K562 (cell line): Measurements from ENCODE around the gene DPCD. TPM values are rescaled to one million over a fixed set of nuclear protein-coding genes. Genes with fewer than 3 reads are reported as not detected.
"Not testable (repeated sequence)": the region's sequence is repeated elsewhere in the genome, so short reads cannot be mapped to it uniquely, and the experiment has no call there.

Experiments
- ATAC-seq: fragments of 200-7000 bp; cut with Tn5 transposase; 3 replicates; pipeline ENCODE4 v1.9.1; 2020; ENCODE audit warnings: moderate library complexity
- BruUV-seq: library from RNA; stranded (reverse); fragments of 400-500 nt; replicated peaks from 2 replicates; lab custom pipeline; 2021; lab: Mats Ljungman, UMichigan
- CTCF ChIA-PET: fragments of 300-600 bp; formaldehyde crosslinking; extraction: SDS; loops from one replicate; lab custom pipeline; 2021; ENCODE audit warnings: low intra/inter-chr PET ratio; lab: Yijun Ruan, JAX
- POLR2A ChIA-PET: fragments of 300-600, 350-650 bp; sonication (Branson Sonifier 250); formaldehyde crosslinking; extraction: SDS; loops from one replicate; lab custom pipeline; 2021; ENCODE audit warnings: antibody characterized with exemption, inconsistent platforms; lab: Yijun Ruan, JAX
- DNase-seq, 4 experiments: peaks; one replicate each; pipeline versions ENCODE4 v3.0.0 to v3.0.0-alpha.2; 2011 to 2018; ENCODE audit warnings: low spot score in 3 of 4, mixed read lengths in 3 of 4; ENCODE audit errors: extremely low read depth in 1 of 4
- FAIRE-seq: peaks from 2 replicates; lab custom pipeline; 2011; peaks lifted over from hg19 to GRCh38; lab: Jason Lieb, UNC
- H2AFZ ChIP-seq: 2 replicates; pipeline ENCODE4 v1.6.0; 2011; ENCODE audit warnings: low read depth, low read length, control low read depth, inconsistent platforms
- H3K27ac ChIP-seq: fragments of 200-600 bp; 3 replicates; pipeline ENCODE4 v1.8.0; 2011; ENCODE audit warnings: low read depth, mild to moderate bottlenecking, control low read depth, inconsistent platforms, low read length, moderate library complexity, mixed read lengths; ENCODE audit errors: extremely low read depth
- H3K27me3 ChIP-seq, 2 experiments: fragments of 300-600 bp in 1 of 2; 2 replicates in 1 of 2; 3 replicates in 1 of 2; pipeline versions ENCODE4 v1.6.0 to v1.8.0; 2011; ENCODE audit warnings: inconsistent platforms in 2 of 2, low read length in 2 of 2, mild to moderate bottlenecking in 1 of 2, mixed read lengths in 1 of 2, moderate library complexity in 1 of 2; ENCODE audit not compliant: control insufficient read depth in 2 of 2, insufficient read depth in 2 of 2
- H3K36me3 ChIP-seq: fragments of 300-600 bp; 3 replicates; pipeline ENCODE4 v1.8.0; 2011; ENCODE audit warnings: mild to moderate bottlenecking, low read length, inconsistent platforms; ENCODE audit not compliant: control insufficient read depth, insufficient read depth
- H3K4me1 ChIP-seq, 2 experiments: fragments of 200-600 bp in 1 of 2; replicated peaks in 1 of 2; 2 replicates in 1 of 2; 3 replicates in 1 of 2; pipeline versions ENCODE4 v1.5.1 to v1.8.0; 2011; ENCODE audit warnings: inconsistent platforms in 2 of 2, low read length in 2 of 2, mild to moderate bottlenecking in 1 of 2, mixed read lengths in 1 of 2, moderate library complexity in 1 of 2; ENCODE audit not compliant: control insufficient read depth in 2 of 2, insufficient read depth in 2 of 2
- H3K4me2 ChIP-seq: 2 replicates; pipeline ENCODE4 v1.6.1; 2011; ENCODE audit warnings: low read length, control low read depth, inconsistent platforms, mixed read lengths; ENCODE audit not compliant: insufficient read depth
- H3K4me3 ChIP-seq: fragments of 200-600 bp; sonication (generic), shearing (Covaris generic); 2 replicates; pipeline ENCODE4 v1.5.1; 2016; ENCODE audit warnings: control low read depth, inconsistent platforms
- H3K79me2 ChIP-seq: fragments of 200-600 bp; 3 replicates; pipeline ENCODE4 v1.8.0; 2011; ENCODE audit warnings: low read length, inconsistent platforms; ENCODE audit not compliant: control insufficient read depth, insufficient read depth
- H3K9ac ChIP-seq, 2 experiments: 2 replicates each; pipeline versions ENCODE4 v1.6.0 to v1.6.1; 2011; ENCODE audit warnings: low read depth in 2 of 2, low read length in 2 of 2, control low read depth in 1 of 2, inconsistent platforms in 1 of 2, mild to moderate bottlenecking in 1 of 2, mixed read lengths in 1 of 2; ENCODE audit not compliant: insufficient read depth in 1 of 2
- H3K9me1 ChIP-seq: one replicate; pipeline ENCODE4 v1.6.0; 2011; ENCODE audit warnings: inconsistent platforms, mild to moderate bottlenecking, low read length, moderate library complexity; ENCODE audit not compliant: control insufficient read depth, insufficient read depth
- H3K9me3 ChIP-seq: replicated peaks from 2 replicates; pipeline ENCODE4 v1.5.1; 2011; ENCODE audit warnings: low read depth, low read length, inconsistent platforms; ENCODE audit not compliant: control insufficient read depth, insufficient read depth
- H4K20me1 ChIP-seq: replicated peaks from 2 replicates; pipeline ENCODE4 v1.6.1; 2011; ENCODE audit warnings: low read length, inconsistent platforms, mixed read lengths; ENCODE audit not compliant: control insufficient read depth, insufficient read depth
- ARHGAP35 ChIP-seq: fragments of 450-650 bp; IDR thresholded peaks from 2 replicates; pipeline ENCODE4 v1.6.1; 2018; ENCODE audit not compliant: partially characterized antibody
- ESRRA ChIP-seq: fragments of 450-650 bp; IDR thresholded peaks from 2 replicates; pipeline ENCODE4 v1.6.1; 2014; ENCODE audit warnings: low read depth, mild to moderate bottlenecking, moderate library complexity, borderline replicate concordance
- IRF2 ChIP-seq: sonication (generic); formaldehyde crosslinking; IDR thresholded peaks from 2 replicates; pipeline ENCODE4 v1.8.1; 2022; ENCODE audit warnings: mild to moderate bottlenecking, missing genetic modification reagents
- MLLT1 ChIP-seq, 2 experiments: fragments of 450-650 bp; IDR thresholded peaks; 2 replicates each; pipeline ENCODE4 v1.6.1; 2016
- PKNOX1 ChIP-seq: fragments of 450-650 bp; IDR thresholded peaks from 2 replicates; pipeline ENCODE4 v1.6.1; 2016
- THRB ChIP-seq: fragments of 450-650 bp; formaldehyde crosslinking; conservative IDR thresholded peaks from 2 replicates; pipeline ENCODE4 v1.4.0; 2022; ENCODE audit warnings: mild to moderate bottlenecking, missing genetic modification characterization
- TRIM24 ChIP-seq, 2 experiments: fragments of 450-650 bp; IDR thresholded peaks; 2 replicates each; pipeline ENCODE4 v1.6.1; 2016
- U2AF1 ChIP-seq: fragments of 200-400 bp; formaldehyde crosslinking; optimal IDR thresholded peaks from 2 replicates; pipeline ENCODE3; 2017; ENCODE audit warnings: mild to moderate bottlenecking, low read depth, low read length, moderate library complexity
- ZNF696 ChIP-seq: fragments of 250-450 bp; sonication (Bioruptor Pico); conservative IDR thresholded peaks from 2 replicates; pipeline ENCODE4 v1.4.0; 2020; ENCODE audit warnings: mild to moderate bottlenecking, moderate library complexity
- WGBS: fragments of 100-300 bp; shearing (Covaris generic); methylation state at CpG from one replicate; pipeline ENCODE4 v1.1.6; 2016; ENCODE audit warnings: low coverage, mixed read lengths; ENCODE audit not compliant: insufficient coverage; ENCODE audit errors: missing lambda C conversion rate; 5-methylcytosine and 5-hydroxymethylcytosine counted together
- in situ Hi-C: fragments of 300-500 bp; cut with MboI; formaldehyde crosslinking; loops from 4 replicates; pipeline ENCODE4 v1.15.0; 2018; ENCODE audit warnings: inconsistent platforms, mixed read lengths
- intact Hi-C: fragments of 100-400 bp; cut with micrococcal nuclease; formaldehyde crosslinking; loops from 2 replicates; pipeline ENCODE4 v1.14.2; 2022
- polyA plus RNA-seq, 8 experiments: library from polyadenylated mRNA; depleted of rRNA in 4 of 8; stranded (reverse) in 5 of 8; unstranded in 3 of 8; fragments of >200 nt; fragmentation: Nextera tagmentation in 2 of 8; fragmentation: Illumina TruSeq in 1 of 8; extraction: Ambion mirVana in 2 of 8; extraction: Trizol in 1 of 8; gene quantifications; 2 replicates each; pipeline versions ENCODE4 v1.2.1 to v1.2.3, GENCODE V29; 2011 to 2014; ENCODE audit warnings: inconsistent platforms in 1 of 8, missing spikeins in 1 of 8
- total RNA-seq, 7 experiments: library from RNA; depleted of rRNA in 6 of 7; stranded (reverse); fragments of >200 nt in 6 of 7; fragmentation: Illumina TruSeq in 2 of 7; extraction: Trizol in 2 of 7; gene quantifications; 2 replicates each; pipeline versions ENCODE4 v1.2.1 to v1.2.3, GENCODE V29; 2011 to 2021; ENCODE audit warnings: low replicate concordance in 1 of 7
- TF ChIP-seq, protein P1 (sequence below): sonication (generic); formaldehyde crosslinking; IDR thresholded peaks from 2 replicates; pipeline ENCODE4 v1.9.0; 2022; ENCODE audit warnings: mild to moderate bottlenecking, missing genetic modification reagents

Gene DPCD
- total and polyA plus RNA-seq, 9 of the 15 experiments (the other 6 are each of a cell fraction or from before 2014, with no cell fraction given): 12.1 to 45.2 (median 20.0) TPM

GRCh38 chr10:101593331-101593730 is 5.2 kb downstream of the DPCD start:
- H3K9ac ChIP-seq, H3K36me3 ChIP-seq, H3K27ac ChIP-seq, H3K4me3 ChIP-seq, in situ Hi-C loops, intact Hi-C loops, H3K9me1 ChIP-seq, H3K4me1 ChIP-seq, H3K4me2 ChIP-seq, DNase-seq, H4K20me1 ChIP-seq, H3K79me2 ChIP-seq, H3K9me3 ChIP-seq, CTCF ChIA-PET, POLR2A ChIA-PET, ATAC-seq, FAIRE-seq, H2AFZ ChIP-seq, BruUV-seq, H3K27me3 ChIP-seq: not testable (repeated sequence)
- no CpG with 5 or more reads among the region's 2 CpGs for WGBS

GRCh38 chr10:101595591-101596433 is 7.7 kb downstream of the DPCD start:
- FAIRE-seq (no peak), DNase-seq (no peak), ATAC-seq (no peak)
- Histone ChIP-seq H3K36me3 (no peaks in the 10 kb centered on the region), H3K27ac (no peak overlapping the region), H3K9ac (no peak overlapping the region), H3K9me1 (no peaks in the 10 kb centered on the region), H3K79me2 (no peaks in the 10 kb centered on the region), H3K9me3 (no peaks in the 10 kb centered on the region), H4K20me1 (no peaks in the 10 kb centered on the region), H2AFZ (no peak overlapping the region), H3K4me3 (no peak overlapping the region), H3K4me2 (no peak overlapping the region), H3K4me1 (no peaks in the 10 kb centered on the region; a peak in 2 of 5 replicates), H3K27me3 (no peaks in the 10 kb centered on the region)
- in situ Hi-C loops (no loop called here), intact Hi-C loops (no loop called here)
- CTCF ChIA-PET: no interaction called here
- BruUV-seq: no TSS peak
- WGBS: 70% methylated on average over 13 of the region's 13 CpGs
- POLR2A ChIA-PET: interaction anchor here (1.0 kb wide), 1 partner anchor 19 kb away, joined by 6 read pairs; no protein-coding TSS in a partner anchor
- TF ChIP-seq ARHGAP35: no peak
- TF ChIP-seq U2AF1: no peak
- TF ChIP-seq THRB (CRISPR knock-in tag): no peak
- TF ChIP-seq ESRRA: no peak
- TF ChIP-seq, protein P1, sequence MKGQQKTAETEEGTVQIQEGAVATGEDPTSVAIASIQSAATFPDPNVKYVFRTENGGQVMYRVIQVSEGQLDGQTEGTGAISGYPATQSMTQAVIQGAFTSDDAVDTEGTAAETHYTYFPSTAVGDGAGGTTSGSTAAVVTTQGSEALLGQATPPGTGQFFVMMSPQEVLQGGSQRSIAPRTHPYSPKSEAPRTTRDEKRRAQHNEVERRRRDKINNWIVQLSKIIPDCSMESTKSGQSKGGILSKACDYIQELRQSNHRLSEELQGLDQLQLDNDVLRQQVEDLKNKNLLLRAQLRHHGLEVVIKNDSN: no peak
- TF ChIP-seq MLLT1 (IDR thresholded peaks at IDR 0.05): no peak
- no peak for TF ChIP-seq IRF2 (CRISPR knock-in tag)
- TF ChIP-seq PKNOX1: no peak
- no peak for TF ChIP-seq ZNF696
- TF ChIP-seq TRIM24 (IDR thresholded peaks at IDR 0.05): no peak
